GM15510 (cell line): ENCODE measurements around the gene OR4N5.

Source experiments
- POLR2A ChIP-seq: IDR thresholded peaks from 3 replicates; pipeline ENCODE4 v1.6.1; 2011; ENCODE audit warnings: borderline replicate concordance; ENCODE audit not compliant: insufficient read length; ENCODE audit errors: extremely low read depth

The OR4N5 gene

GRCh38 chr14:20190596-20190995 is 52.0 kb downstream of the OR4N5 start, which contains the start of gene OR11G2:
Gene OR11G2, plus strand, starts transcription at chr14:20190896. Its CDS starts 6,542 bp downstream, at chr14:20197438.
- TF ChIP-seq POLR2A: no peak

- TF ChIP-seq POLR2A: no peak
Observed at GRCh38 chr14:20191396-20191795, 52.8 kb downstream of the OR4N5 start.

GRCh38 chr14:20194101-20194500 is 55.5 kb downstream of the OR4N5 start:
- no peak for TF ChIP-seq POLR2A
